ENCODE measurements around the gene ZNF837. TPM values are rescaled to one million over a fixed set of nuclear protein-coding genes. Genes with fewer than 3 reads are reported as not detected.

Gene ZNF837
- total and polyA plus RNA-seq, 2 of the 13 experiments (the other 11 are each of a cell fraction or from before 2014, with no cell fraction given), result 0.29 to 1.3 TPM

- peak; percentile 42; the same call in 1 of the 2 replicates for TF ChIP-seq ZNF512 (CRISPR knock-in tag; IDR thresholded peaks at IDR 0.05)
- peak; percentile 77; the same call in 1 of the 2 replicates for TF ChIP-seq ZNF333 (CRISPR knock-in tag; IDR thresholded peaks at IDR 0.05; ENCODE audit: borderline replicate concordance)
- peak; percentile 69 for TF ChIP-seq PHF20 (CRISPR knock-in tag; IDR thresholded peaks at IDR 0.05)
- peak; percentile 77 for TF ChIP-seq KAT8 (CRISPR knock-in tag; IDR thresholded peaks at IDR 0.05)
- TF ChIP-seq ZNF770 (CRISPR knock-in tag; IDR thresholded peaks at IDR 0.05), result peak; percentile 21; the same call in 1 of the 2 replicates
- peak; percentile 78; the same call in 1 of the 2 replicates for TF ChIP-seq IRF9 (CRISPR knock-in tag; IDR thresholded peaks at IDR 0.05; ENCODE audit: borderline replicate concordance)
- TF ChIP-seq SOX5 (CRISPR knock-in tag; IDR thresholded peaks at IDR 0.05; ENCODE audit: borderline replicate concordance), result no peak
- TF ChIP-seq CENPT (CRISPR knock-in tag; IDR thresholded peaks at IDR 0.05; ENCODE audit: low read depth), result peak; percentile 75; the same call in 1 of the 2 replicates
- no peak for TF ChIP-seq CEBPZ (IDR thresholded peaks at IDR 0.05; ENCODE audit: low read length)
- TF ChIP-seq CHD4 (IDR thresholded peaks at IDR 0.05; ENCODE audit: borderline replicate concordance, low read length), result 0 out of 2 replicates have a peak, but pooled peaks have one; percentile 15
- 0 out of 2 replicates have a peak, but pooled peaks have one; percentile 45 for TF ChIP-seq ZZZ3 (CRISPR knock-in tag; IDR thresholded peaks at IDR 0.05; ENCODE audit: borderline replicate concordance)
- peak; percentile 96 for TF ChIP-seq ZNF510 (CRISPR knock-in tag; IDR thresholded peaks at IDR 0.05; ENCODE audit: low read depth)
Measured at GRCh38 chr19:58408152-58409009, 27.6 kb upstream of the ZNF837 start, which contains the start of gene ZNF584 (continued).
